Measurements from ENCODE around the gene PPP6R1. TPM values are rescaled to one million over a fixed set of nuclear protein-coding genes. Genes with fewer than 3 reads are reported as not detected.

The PPP6R1 gene
- total RNA-seq, 1 experiment from 2014 or later = 172 TPM

- CTCF ChIA-PET = no interaction called here
- no peak overlapping the region for H3K4me3 ChIP-seq (ENCODE audit: low read depth in 2 of 2, low read length in 2 of 2)
- TF ChIP-seq SIN3A (IDR thresholded peaks at IDR 0.05; ENCODE audit: borderline replicate concordance, insufficient read depth, low read depth, low read length) = no peak
- no peak for TF ChIP-seq TCF7L2 (IDR thresholded peaks at IDR 0.05; ENCODE audit: low read depth, low read length)
- no peak for TF ChIP-seq POLR2AphosphoS5 (IDR thresholded peaks at IDR 0.05; ENCODE audit: low read depth, low read length)
- TF ChIP-seq, protein P1, sequence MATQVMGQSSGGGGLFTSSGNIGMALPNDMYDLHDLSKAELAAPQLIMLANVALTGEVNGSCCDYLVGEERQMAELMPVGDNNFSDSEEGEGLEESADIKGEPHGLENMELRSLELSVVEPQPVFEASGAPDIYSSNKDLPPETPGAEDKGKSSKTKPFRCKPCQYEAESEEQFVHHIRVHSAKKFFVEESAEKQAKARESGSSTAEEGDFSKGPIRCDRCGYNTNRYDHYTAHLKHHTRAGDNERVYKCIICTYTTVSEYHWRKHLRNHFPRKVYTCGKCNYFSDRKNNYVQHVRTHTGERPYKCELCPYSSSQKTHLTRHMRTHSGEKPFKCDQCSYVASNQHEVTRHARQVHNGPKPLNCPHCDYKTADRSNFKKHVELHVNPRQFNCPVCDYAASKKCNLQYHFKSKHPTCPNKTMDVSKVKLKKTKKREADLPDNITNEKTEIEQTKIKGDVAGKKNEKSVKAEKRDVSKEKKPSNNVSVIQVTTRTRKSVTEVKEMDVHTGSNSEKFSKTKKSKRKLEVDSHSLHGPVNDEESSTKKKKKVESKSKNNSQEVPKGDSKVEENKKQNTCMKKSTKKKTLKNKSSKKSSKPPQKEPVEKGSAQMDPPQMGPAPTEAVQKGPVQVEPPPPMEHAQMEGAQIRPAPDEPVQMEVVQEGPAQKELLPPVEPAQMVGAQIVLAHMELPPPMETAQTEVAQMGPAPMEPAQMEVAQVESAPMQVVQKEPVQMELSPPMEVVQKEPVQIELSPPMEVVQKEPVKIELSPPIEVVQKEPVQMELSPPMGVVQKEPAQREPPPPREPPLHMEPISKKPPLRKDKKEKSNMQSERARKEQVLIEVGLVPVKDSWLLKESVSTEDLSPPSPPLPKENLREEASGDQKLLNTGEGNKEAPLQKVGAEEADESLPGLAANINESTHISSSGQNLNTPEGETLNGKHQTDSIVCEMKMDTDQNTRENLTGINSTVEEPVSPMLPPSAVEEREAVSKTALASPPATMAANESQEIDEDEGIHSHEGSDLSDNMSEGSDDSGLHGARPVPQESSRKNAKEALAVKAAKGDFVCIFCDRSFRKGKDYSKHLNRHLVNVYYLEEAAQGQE (IDR thresholded peaks at IDR 0.05; ENCODE audit: insufficient read depth in 1 of 2, low read depth in 2 of 2, low read length in 1 of 2) = no peak
- TF ChIP-seq CTCF (IDR thresholded peaks at IDR 0.05) = no peak
- H3K36me3 ChIP-seq (ENCODE audit: control insufficient read depth, insufficient read depth, low read length) = no peaks in the 10 kb centered on the region
- ATAC-seq (no peak), DNase-seq (ENCODE audit: low read depth, low spot score) (no peak)
- intact Hi-C loops (cut with micrococcal nuclease; ENCODE audit: unreplicated experiment) (loop anchor here (10.0 kb wide), 1 partner anchor 75 kb away; the partner anchor contains the start of genes IL11 and TMEM190), in situ Hi-C loops (cut with HindIII; ENCODE audit: low pct_unique_long_range_greater_than_20kb, low sequenced_read_pairs) (no loop called here)
- peaks cover 8% of the 10 kb centered on the region for H3K4me1 ChIP-seq (ENCODE audit: control insufficient read depth, insufficient read depth, low read length)
- H3K27me3 ChIP-seq (ENCODE audit: control insufficient read depth, insufficient read depth, low read length) = no peaks in the 10 kb centered on the region
- H3K27ac ChIP-seq (ENCODE audit: low read length) = no peak overlapping the region
- POLR2A ChIA-PET = interaction anchor here (0.7 kb wide), 1 partner anchor 39 kb away, joined by 12 read pairs; no protein-coding TSS in a partner anchor
- no TSS peak for BruUV-seq (replicated peaks)
- no peaks in the 10 kb centered on the region for H3K9me3 ChIP-seq (ENCODE audit: control insufficient read depth, insufficient read depth, low read depth, low read length)
Observed at GRCh38 chr19:55299991-55300390, 41.2 kb upstream of the PPP6R1 start.

DNA sequence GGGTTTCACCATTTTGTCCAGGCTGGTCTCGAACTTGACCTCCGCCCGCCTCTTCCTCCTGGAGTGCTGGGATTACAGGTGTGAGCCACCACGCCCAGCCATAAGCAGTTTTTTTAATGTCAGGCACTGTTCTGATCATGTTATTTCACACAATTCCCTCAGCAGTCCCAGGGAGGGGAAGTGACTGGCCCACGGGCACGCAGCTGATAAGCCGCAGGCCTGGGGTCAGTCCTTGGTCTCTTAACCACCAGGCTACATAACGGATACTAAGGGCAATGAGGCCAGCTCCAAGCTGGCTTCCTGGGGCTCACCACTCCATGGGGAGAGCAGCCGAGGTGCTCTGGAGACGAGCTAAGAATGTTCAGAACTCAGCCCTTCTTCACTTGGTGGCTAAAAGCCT, 38.5 kb upstream of the PPP6R1 start:
- intact Hi-C loops (cut with micrococcal nuclease; ENCODE audit: unreplicated experiment) = loop anchor here (10.0 kb wide), 1 partner anchor 78 kb away; the partner anchor contains the start of genes IL11 and TMEM190

More for the DNA sequence above, 38.5 kb upstream of the PPP6R1 start:
- Histone ChIP-seq H3K36me3 (ENCODE audit: control insufficient read depth, insufficient read depth, low read length) (no peaks in the 10 kb centered on the region), H3K27me3 (ENCODE audit: control insufficient read depth, insufficient read depth, low read length) (no peaks in the 10 kb centered on the region), H3K4me1 (ENCODE audit: control insufficient read depth, insufficient read depth, low read length) (peaks cover 8% of the 10 kb centered on the region), H3K4me3 (ENCODE audit: low read depth in 2 of 2, low read length in 2 of 2) (no peak overlapping the region), H3K27ac (ENCODE audit: low read length) (no peak overlapping the region), H3K9me3 (ENCODE audit: control insufficient read depth, insufficient read depth, low read depth, low read length) (no peaks in the 10 kb centered on the region)
- DNase-seq (ENCODE audit: low read depth, low spot score) = no peak
- POLR2A ChIA-PET = no interaction called here
- in situ Hi-C loops (cut with HindIII; ENCODE audit: low pct_unique_long_range_greater_than_20kb, low sequenced_read_pairs) = no loop called here
- TF ChIP-seq, protein P1 (IDR thresholded peaks at IDR 0.05; ENCODE audit: insufficient read depth in 1 of 2, low read depth in 2 of 2, low read length in 1 of 2) = no peak
- ATAC-seq = no peak
- BruUV-seq (replicated peaks) = no TSS peak
- CTCF ChIA-PET = no interaction called here

All from Panc1 (cell line).